Smooth muscle cell (in vitro differentiated cells): ENCODE measurements around the gene S1PR2. TPM values are rescaled to one million over a fixed set of nuclear protein-coding genes. Genes with fewer than 3 reads are reported as not detected.

Experiments
- DNase-seq: peaks from one replicate; lab custom pipeline; 2025; ENCODE audit not compliant: unreplicated experiment; lab: John Stamatoyannopoulos, UW
- H2AFZ ChIP-seq: fragments of 200-600 bp; sonication (generic); 2 replicates; pipeline ENCODE4 v1.6.0; 2016; ENCODE audit warnings: antibody characterized with exemption, low read depth, mild to moderate bottlenecking
- H3F3A ChIP-seq: fragments of 200-600 bp; sonication (generic); 2 replicates; pipeline ENCODE4 v1.6.0; 2017; ENCODE audit warnings: antibody characterized with exemption, low read depth
- H3K27ac ChIP-seq: fragments of 200-600 bp; sonication (generic); 2 replicates; pipeline ENCODE4 v1.5.1; 2016; ENCODE audit warnings: low read depth, mild to moderate bottlenecking
- H3K27me3 ChIP-seq: fragments of 200-600 bp; sonication (generic); 2 replicates; pipeline ENCODE4 v1.6.1; 2016; ENCODE audit warnings: low read depth, mild to moderate bottlenecking
- H3K36me3 ChIP-seq: fragments of 200-600 bp; sonication (generic); 2 replicates; pipeline ENCODE4 v1.5.1; 2016; ENCODE audit warnings: low read depth
- H3K4me1 ChIP-seq: fragments of 200-600 bp; sonication (generic); 2 replicates; pipeline ENCODE4 v1.5.1; 2016; ENCODE audit warnings: low read depth
- H3K4me2 ChIP-seq: fragments of 200-600 bp; sonication (generic); 2 replicates; pipeline ENCODE4 v1.6.0; 2016; ENCODE audit warnings: mild to moderate bottlenecking
- H3K4me3 ChIP-seq: fragments of 200-600 bp; sonication (generic); 2 replicates; pipeline ENCODE4 v1.5.1; 2016; ENCODE audit warnings: mild to moderate bottlenecking
- H3K79me2 ChIP-seq: fragments of 200-600 bp; sonication (generic); 2 replicates; pipeline ENCODE4 v1.6.0; 2016; ENCODE audit warnings: low read depth, mild to moderate bottlenecking
- H3K9ac ChIP-seq: fragments of 200-600 bp; sonication (generic); 2 replicates; pipeline ENCODE4 v1.6.0; 2016; ENCODE audit warnings: low read depth
- H3K9me3 ChIP-seq: fragments of 200-600 bp; sonication (generic); replicated peaks from 2 replicates; pipeline ENCODE4 v1.5.1; 2016; ENCODE audit warnings: low read depth
- H4K20me1 ChIP-seq: fragments of 200-600 bp; sonication (generic); 2 replicates; pipeline ENCODE4 v1.6.0; 2016; ENCODE audit warnings: low read depth
- CTCF ChIP-seq: fragments of 200-600 bp; sonication (generic); IDR thresholded peaks from 2 replicates; pipeline ENCODE4 v1.5.1; 2017; ENCODE audit warnings: borderline replicate concordance, mild to moderate bottlenecking, antibody characterized with exemption; ENCODE audit not compliant: insufficient read depth, poor library complexity, severe bottlenecking
- WGBS: methylation state at CpG from one replicate; pipeline ENCODE4 v1.1.7; 2016; ENCODE audit warnings: low lambda C conversion rate; 5-methylcytosine and 5-hydroxymethylcytosine counted together
- polyA plus RNA-seq: library from polyadenylated mRNA; unstranded; fragments of >200 nt; fragmentation: Nextera tagmentation; extraction: Ambion mirVana; gene quantifications from 2 replicates; pipeline ENCODE4 v1.2.1, GENCODE V29; 2016
- total RNA-seq: library from RNA; depleted of rRNA; stranded (reverse); fragments of >200 nt; gene quantifications from 2 replicates; pipeline ENCODE4 v1.2.3, GENCODE V29; 2014

The S1PR2 gene
- total and polyA plus RNA-seq, 2 experiments from 2014 or later: 6.5 to 9.8 TPM

GRCh38 chr19:10224337-10224736, 6.8 kb downstream of the S1PR2 start:
- no peaks in the 10 kb centered on the region for H3K9me3 ChIP-seq
- H3K27me3 ChIP-seq: no peaks in the 10 kb centered on the region
- H4K20me1 ChIP-seq: peaks cover 41% of the 10 kb centered on the region
- peaks cover 26% of the 10 kb centered on the region for H3K79me2 ChIP-seq
- no peak overlapping the region for H3K4me3 ChIP-seq
- no peaks in the 10 kb centered on the region for H3K4me1 ChIP-seq
- H3F3A ChIP-seq: no peaks in the 10 kb centered on the region
- WGBS: 97% methylated on average over 23 of the region's 23 CpGs
- no peak overlapping the region for H2AFZ ChIP-seq
- no peak overlapping the region for H3K27ac ChIP-seq
- no peak overlapping the region for H3K9ac ChIP-seq
- no peak overlapping the region for H3K4me2 ChIP-seq
- no peaks in the 10 kb centered on the region for H3K36me3 ChIP-seq
- TF ChIP-seq CTCF: no peak
- DNase-seq: no peak

GRCh38 chr19:10223488-10224213, 7.5 kb downstream of the S1PR2 start:
- Histone ChIP-seq H3K27me3 (no peaks in the 10 kb centered on the region), H3K4me1 (no peaks in the 10 kb centered on the region), H4K20me1 (peaks cover 34% of the 10 kb centered on the region), H2AFZ (no peak overlapping the region), H3K9me3 (no peaks in the 10 kb centered on the region), H3K4me3 (no peak overlapping the region), H3K36me3 (no peaks in the 10 kb centered on the region), H3K4me2 (no peak overlapping the region), H3K79me2 (peaks cover 19% of the 10 kb centered on the region), H3K27ac (no peak overlapping the region), H3F3A (no peaks in the 10 kb centered on the region), H3K9ac (no peak overlapping the region)
- no peak for DNase-seq
- WGBS: 97% methylated on average over 27 of the region's 28 CpGs
- TF ChIP-seq CTCF: no peak

- H3K27me3 ChIP-seq: no peaks in the 10 kb centered on the region
- H3K9ac ChIP-seq: no peak overlapping the region
- H3K27ac ChIP-seq: no peak overlapping the region
- WGBS: 93% methylated on average over 14 of the region's 14 CpGs
- no peak overlapping the region for H3K4me3 ChIP-seq
- no peaks in the 10 kb centered on the region for H3F3A ChIP-seq
- no peaks in the 10 kb centered on the region for H3K36me3 ChIP-seq
- peaks cover 25% of the 10 kb centered on the region for H4K20me1 ChIP-seq
- H3K4me1 ChIP-seq: no peaks in the 10 kb centered on the region
- no peak overlapping the region for H3K4me2 ChIP-seq
- DNase-seq: no peak
- H3K9me3 ChIP-seq: no peaks in the 10 kb centered on the region
- H3K79me2 ChIP-seq: peaks cover 14% of the 10 kb centered on the region
- H2AFZ ChIP-seq: no peak overlapping the region
- no peak for TF ChIP-seq CTCF
These were observed 8.8 kb downstream of the S1PR2 start for GRCh38 chr19:10222201-10222890.
